ENCODE data around the gene EVI2B.

DNA sequence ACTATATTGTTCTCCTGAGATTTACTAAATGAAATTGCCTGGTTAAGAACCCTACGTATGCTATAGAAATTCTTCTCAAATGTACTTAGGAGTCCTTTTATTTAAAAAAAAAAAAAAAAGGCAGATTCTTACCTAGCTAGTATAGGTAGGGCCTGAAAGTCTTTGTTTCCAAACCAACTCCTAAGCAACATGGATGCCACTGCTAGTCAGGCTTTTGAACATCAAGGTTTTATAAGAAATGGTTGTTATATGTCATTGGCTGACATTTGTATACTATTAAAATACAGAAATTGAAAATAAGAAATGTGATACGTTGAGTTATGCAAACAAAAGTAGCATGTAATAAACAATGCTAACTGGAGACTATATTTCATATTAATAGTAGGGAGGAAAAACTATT, 6.4 kb upstream of the EVI2B start:
- TF ChIP-seq POLR2A (IDR thresholded peaks at IDR 0.05; ENCODE audit: low read depth, low read length) (no peak), TAF1 (IDR thresholded peaks at IDR 0.05; ENCODE audit: low read depth, low read length) (no peak), POU2F2 (IDR thresholded peaks at IDR 0.05; ENCODE audit: low read depth, low read length) (no peak), POLR2AphosphoS5 (IDR thresholded peaks at IDR 0.05; ENCODE audit: low read depth, low read length) (no peak), SPI1 (IDR thresholded peaks at IDR 0.05; ENCODE audit: low read depth, low read length) (no peak), PAX5 (IDR thresholded peaks at IDR 0.05; ENCODE audit: insufficient read depth, low read length, severe bottlenecking) (no peak)

All from GM12891 (cell line).